ENCODE data around the gene MACF1.
A peak's percentile ranks its signal among the peaks of the same experiment; 100 is the strongest.

Gene MACF1

DNA sequence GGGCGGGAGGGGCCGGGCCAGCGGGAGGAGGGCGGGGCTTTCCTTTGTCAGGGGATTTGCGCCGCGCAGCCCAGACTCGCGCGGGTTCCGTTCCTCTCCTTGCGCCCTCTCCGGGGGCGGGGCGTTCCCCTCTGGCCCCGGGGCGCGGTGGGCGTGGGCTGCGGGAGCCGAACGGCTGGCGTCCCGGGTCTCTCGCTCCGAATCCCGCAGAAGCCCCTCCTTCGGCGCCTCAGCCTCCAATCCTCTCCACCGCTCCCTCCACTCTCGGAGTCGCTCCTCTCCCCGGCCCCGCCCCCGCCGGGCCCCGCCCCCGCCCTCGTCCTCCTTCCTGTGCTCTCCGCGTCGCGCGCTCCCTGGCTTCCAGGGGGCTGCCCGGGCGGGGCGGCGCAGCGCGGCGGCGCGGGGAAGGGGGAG, 204.2 kb downstream of the MACF1 start:
- TF ChIP-seq, protein P1, sequence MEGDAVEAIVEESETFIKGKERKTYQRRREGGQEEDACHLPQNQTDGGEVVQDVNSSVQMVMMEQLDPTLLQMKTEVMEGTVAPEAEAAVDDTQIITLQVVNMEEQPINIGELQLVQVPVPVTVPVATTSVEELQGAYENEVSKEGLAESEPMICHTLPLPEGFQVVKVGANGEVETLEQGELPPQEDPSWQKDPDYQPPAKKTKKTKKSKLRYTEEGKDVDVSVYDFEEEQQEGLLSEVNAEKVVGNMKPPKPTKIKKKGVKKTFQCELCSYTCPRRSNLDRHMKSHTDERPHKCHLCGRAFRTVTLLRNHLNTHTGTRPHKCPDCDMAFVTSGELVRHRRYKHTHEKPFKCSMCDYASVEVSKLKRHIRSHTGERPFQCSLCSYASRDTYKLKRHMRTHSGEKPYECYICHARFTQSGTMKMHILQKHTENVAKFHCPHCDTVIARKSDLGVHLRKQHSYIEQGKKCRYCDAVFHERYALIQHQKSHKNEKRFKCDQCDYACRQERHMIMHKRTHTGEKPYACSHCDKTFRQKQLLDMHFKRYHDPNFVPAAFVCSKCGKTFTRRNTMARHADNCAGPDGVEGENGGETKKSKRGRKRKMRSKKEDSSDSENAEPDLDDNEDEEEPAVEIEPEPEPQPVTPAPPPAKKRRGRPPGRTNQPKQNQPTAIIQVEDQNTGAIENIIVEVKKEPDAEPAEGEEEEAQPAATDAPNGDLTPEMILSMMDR (IDR thresholded peaks at IDR 0.05; ENCODE audit: insufficient read depth, low read length, missing control alignments), result no peak
- DNase-seq (ENCODE audit: low read depth, low spot score), result peak; percentile 28
- peak overlapping the region; percentile 68 for H3K4me3 ChIP-seq (ENCODE audit: low read depth, low read length)
- ChIA-PET POLR2A (interaction anchor here (3.5 to 6.6 kb wide), 2 partner anchors 10 to 16 kb away, joined by 14 to 33 read pairs; no protein-coding TSS in a partner anchor), CTCF (interaction anchor here (1.6 to 4.2 kb wide), 2 partner anchors 14 to 130 kb away, joined by 4 to 71 read pairs; no protein-coding TSS in a partner anchor)

DNA sequence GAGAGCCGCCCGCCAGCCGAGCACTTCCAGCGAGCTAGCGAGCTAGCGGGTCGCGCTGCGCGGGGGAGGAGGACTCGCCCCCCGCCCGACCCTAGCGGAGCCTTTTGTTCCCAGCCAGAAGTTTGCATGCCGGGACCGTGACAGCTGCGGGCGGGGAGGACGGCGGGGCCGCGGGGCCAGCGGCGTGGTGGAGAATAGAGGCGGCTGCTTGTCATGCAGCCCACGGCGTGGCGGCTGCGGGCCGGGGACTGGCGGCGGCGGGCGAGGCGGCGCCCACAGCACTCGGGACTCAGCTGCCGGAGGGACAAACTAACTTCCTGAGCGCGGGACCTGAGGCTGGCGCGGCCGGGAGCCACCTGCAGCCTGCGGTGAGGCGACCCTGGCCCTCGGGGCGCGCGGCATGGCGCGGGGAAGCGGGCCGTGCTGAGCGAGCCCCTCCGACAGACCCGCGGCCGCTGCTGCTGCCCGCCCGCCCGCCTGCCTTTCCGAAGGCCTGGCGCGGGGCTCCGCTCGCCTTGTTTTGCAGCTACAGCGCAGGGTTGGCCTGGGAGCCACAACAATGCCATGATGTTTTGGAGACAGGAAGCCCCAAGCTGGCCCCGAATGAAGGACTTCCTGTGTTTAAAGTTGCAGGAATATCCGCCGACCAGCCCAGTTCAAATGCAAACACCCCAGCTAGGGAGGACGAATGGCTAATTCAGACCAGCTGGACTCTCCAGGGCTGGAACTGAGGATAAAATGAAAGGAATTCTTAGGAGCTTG, 204.7 kb downstream of the MACF1 start:
- CTCF ChIA-PET, result interaction anchor here (0.8 to 5.2 kb wide), 14 partner anchors 9 to 311 kb away, joined by 3 to 90 read pairs (median 14); no protein-coding TSS in a partner anchor
- no peak for DNase-seq (ENCODE audit: low read depth, low spot score)
- peak overlapping the region; percentile 68 for H3K4me3 ChIP-seq (ENCODE audit: low read depth, low read length)
- POLR2A ChIA-PET, result interaction anchor here (0.5 to 6.6 kb wide), 5 partner anchors 11 to 38 kb away, joined by 3 to 33 read pairs (median 4); no protein-coding TSS in a partner anchor
- TF ChIP-seq, protein P1 (IDR thresholded peaks at IDR 0.05; ENCODE audit: insufficient read depth, low read length, missing control alignments), result no peak

DNA sequence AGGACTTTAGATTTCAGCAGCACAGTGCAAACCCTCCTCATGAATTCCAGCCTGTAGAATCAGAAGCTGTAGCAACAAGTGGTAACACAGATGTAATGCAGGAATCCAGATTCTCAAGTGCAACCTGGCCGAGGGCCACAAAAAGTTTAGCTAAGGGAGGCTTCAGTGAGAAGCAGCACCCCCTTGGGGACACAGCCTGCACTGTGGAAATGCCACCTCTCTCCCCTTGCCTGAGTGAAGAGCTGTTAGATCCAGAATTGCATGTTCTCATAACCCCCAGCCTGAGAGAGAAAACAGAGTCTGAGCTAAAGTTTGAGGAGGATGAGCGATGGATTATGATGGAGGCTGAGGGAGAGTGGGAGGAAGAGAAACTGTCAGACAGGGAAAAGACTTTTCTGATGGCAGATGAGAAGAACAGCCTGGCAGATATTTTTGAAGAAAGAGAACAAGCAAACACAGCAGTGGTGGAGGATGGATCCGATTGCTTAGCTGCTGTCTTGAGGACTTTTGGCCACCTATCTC, 206.5 kb downstream of the MACF1 start:
- ChIA-PET POLR2A (interaction anchor here (0.7 to 6.6 kb wide), 6 partner anchors 9 to 30 kb away, joined by 3 to 33 read pairs (median 9); no protein-coding TSS in a partner anchor), CTCF (interaction anchor here (0.6 to 5.2 kb wide), 44 partner anchors 11 to 324 kb away, joined by 3 to 90 read pairs (median 5); no protein-coding TSS in a partner anchor)
- peak; percentile 72 for DNase-seq (ENCODE audit: low read depth, low spot score)
- TF ChIP-seq, protein P1 (IDR thresholded peaks at IDR 0.05; ENCODE audit: insufficient read depth, low read length, missing control alignments), result peak; percentile 90
- H3K4me3 ChIP-seq (ENCODE audit: low read depth, low read length), result peak overlapping the region; percentile 68

DNA sequence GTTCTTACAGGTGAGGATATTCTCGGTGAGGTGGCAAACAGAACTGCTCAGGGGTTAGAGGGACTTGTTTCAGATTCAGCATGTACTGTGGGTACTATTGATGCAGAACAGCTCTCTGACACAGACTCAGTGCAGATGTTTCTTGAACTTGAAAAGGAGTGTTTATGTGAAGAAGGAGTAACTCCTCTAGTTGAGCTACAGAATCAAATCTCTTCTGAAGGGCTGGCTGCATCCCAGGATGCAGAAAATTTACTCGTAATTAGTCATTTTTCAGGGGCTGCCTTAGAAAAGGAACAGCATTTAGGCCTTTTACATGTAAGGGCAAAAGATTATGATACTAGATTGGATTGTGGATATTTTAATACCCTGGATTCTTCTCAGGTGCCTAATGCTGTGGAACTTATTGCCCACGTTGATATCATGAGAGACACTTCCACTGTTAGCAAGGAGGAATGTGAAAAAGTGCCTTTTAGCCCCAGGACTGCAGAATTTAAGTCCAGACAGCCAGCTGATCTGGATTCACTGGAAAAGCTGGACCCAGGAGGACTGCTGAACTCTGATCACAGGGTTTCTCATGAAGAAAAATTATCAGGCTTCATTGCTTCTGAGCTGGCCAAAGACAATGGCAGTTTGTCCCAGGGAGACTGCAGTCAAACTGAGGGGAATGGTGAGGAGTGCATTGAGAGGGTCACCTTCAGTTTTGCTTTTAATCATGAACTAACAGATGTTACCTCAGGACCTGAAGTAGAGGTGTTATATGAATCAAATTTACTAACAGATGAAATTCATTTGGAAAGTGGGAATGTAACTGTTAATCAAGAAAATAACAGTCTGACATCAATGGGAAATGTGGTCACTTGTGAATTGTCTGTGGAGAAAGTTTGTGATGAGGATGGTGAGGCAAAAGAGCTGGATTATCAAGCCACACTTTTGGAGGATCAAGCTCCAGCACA, 207.3 kb downstream of the MACF1 start:
- DNase-seq (ENCODE audit: low read depth, low spot score), result no peak
- peak overlapping the region; percentile 50 for H3K4me3 ChIP-seq (ENCODE audit: low read depth, low read length)
- TF ChIP-seq, protein P1 (IDR thresholded peaks at IDR 0.05; ENCODE audit: insufficient read depth, low read length, missing control alignments), result no peak
- ChIA-PET POLR2A (interaction anchor here (0.7 to 6.6 kb wide), 6 partner anchors 8 to 31 kb away, joined by 3 to 33 read pairs (median 9); no protein-coding TSS in a partner anchor), CTCF (interaction anchor here (0.6 to 5.2 kb wide), 41 partner anchors 11 to 325 kb away, joined by 3 to 90 read pairs (median 5); no protein-coding TSS in a partner anchor)

DNA sequence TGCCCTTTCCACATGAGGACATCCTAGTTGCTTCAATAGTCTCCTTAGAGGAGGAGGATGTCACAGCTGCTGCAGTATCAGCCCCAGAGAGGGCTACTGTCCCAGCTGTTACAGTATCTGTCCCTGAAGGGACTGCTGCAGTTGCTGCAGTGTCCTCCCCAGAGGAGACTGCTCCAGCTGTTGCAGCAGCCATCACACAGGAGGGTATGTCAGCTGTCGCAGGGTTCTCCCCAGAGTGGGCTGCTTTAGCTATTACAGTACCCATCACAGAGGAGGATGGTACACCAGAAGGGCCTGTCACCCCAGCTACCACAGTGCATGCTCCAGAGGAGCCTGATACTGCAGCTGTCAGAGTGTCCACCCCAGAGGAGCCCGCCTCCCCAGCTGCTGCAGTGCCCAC, 208.4 kb downstream of the MACF1 start:
- ChIA-PET CTCF (interaction anchor here (1.1 to 5.2 kb wide), 8 partner anchors 9 to 314 kb away, joined by 4 to 90 read pairs (median 53); no protein-coding TSS in a partner anchor), POLR2A (interaction anchor here (0.9 to 6.6 kb wide), 2 partner anchors 11 to 14 kb away, joined by 5 to 33 read pairs; no protein-coding TSS in a partner anchor)
- TF ChIP-seq, protein P1 (IDR thresholded peaks at IDR 0.05; ENCODE audit: insufficient read depth, low read length, missing control alignments), result no peak
- no peak for DNase-seq (ENCODE audit: low read depth, low spot score)
- H3K4me3 ChIP-seq (ENCODE audit: low read depth, low read length), result no peak overlapping the region; the same call in 1 of the 2 replicates

Measured in AG04449 (cell line).